ENCODE results near the gene PTPN13. TPM values are rescaled to one million over a fixed set of nuclear protein-coding genes. Genes with fewer than 3 reads are reported as not detected.

PTPN13 gene
- total RNA-seq, 2 donors from 2014 or later: 6.2 to 12.1 TPM

DNA sequence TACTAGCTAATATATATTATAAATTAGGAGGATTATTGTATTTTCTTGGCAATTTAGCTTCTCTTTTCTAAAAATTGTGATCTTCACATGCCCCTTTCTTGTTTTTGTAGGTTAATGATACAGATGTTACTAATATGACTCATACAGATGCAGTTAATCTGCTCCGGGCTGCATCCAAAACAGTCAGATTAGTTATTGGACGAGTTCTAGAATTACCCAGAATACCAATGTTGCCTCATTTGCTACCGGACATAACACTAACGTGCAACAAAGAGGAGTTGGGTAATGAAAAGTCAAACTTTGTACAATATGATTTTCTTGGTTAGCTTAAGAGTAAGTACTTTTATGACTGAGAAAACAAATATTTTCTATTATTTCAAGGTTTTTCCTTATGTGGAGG is 180.9 kb downstream of the PTPN13 start:
- Histone ChIP-seq H3K9me3 (no peaks in the 10 kb centered on the region), H3K4me3 (no peak overlapping the region), H3K36me3 (peaks cover 3% of the 10 kb centered on the region), H3K4me1 (no peaks in the 10 kb centered on the region), H3K27ac (no peak overlapping the region), H3K27me3 (no peaks in the 10 kb centered on the region)
- TF ChIP-seq, protein P1, sequence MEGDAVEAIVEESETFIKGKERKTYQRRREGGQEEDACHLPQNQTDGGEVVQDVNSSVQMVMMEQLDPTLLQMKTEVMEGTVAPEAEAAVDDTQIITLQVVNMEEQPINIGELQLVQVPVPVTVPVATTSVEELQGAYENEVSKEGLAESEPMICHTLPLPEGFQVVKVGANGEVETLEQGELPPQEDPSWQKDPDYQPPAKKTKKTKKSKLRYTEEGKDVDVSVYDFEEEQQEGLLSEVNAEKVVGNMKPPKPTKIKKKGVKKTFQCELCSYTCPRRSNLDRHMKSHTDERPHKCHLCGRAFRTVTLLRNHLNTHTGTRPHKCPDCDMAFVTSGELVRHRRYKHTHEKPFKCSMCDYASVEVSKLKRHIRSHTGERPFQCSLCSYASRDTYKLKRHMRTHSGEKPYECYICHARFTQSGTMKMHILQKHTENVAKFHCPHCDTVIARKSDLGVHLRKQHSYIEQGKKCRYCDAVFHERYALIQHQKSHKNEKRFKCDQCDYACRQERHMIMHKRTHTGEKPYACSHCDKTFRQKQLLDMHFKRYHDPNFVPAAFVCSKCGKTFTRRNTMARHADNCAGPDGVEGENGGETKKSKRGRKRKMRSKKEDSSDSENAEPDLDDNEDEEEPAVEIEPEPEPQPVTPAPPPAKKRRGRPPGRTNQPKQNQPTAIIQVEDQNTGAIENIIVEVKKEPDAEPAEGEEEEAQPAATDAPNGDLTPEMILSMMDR (IDR thresholded peaks at IDR 0.05): no peak
- DNase-seq (ENCODE audit: low spot score): no peak

DNA sequence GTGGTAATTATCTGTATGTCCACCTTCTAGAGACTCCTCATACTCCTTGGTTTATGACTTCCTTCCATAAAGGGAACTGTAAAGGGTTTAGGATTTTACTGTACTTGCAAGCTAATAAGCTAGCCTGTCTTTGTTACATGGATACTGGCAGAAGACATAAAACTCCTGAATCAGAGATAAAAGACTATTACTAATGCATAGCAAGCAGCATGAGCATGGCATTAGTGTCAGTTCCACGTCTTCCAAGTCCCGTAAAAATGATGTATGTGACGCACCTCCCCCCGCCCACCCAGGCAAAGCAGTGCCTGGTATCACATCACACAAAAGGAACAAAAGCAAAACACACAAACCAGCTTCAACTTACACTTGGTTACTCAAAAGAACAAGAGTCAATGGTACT is 184.1 kb downstream of the PTPN13 start:
- no peak overlapping the region for H3K27ac ChIP-seq
- H3K36me3 ChIP-seq: no peaks in the 10 kb centered on the region
- TF ChIP-seq, protein P1 (IDR thresholded peaks at IDR 0.05): no peak
- no peaks in the 10 kb centered on the region for H3K9me3 ChIP-seq
- no peaks in the 10 kb centered on the region for H3K27me3 ChIP-seq
- H3K4me3 ChIP-seq: no peak overlapping the region
- H3K4me1 ChIP-seq: no peaks in the 10 kb centered on the region
- DNase-seq (ENCODE audit: low spot score): no peak

DNA sequence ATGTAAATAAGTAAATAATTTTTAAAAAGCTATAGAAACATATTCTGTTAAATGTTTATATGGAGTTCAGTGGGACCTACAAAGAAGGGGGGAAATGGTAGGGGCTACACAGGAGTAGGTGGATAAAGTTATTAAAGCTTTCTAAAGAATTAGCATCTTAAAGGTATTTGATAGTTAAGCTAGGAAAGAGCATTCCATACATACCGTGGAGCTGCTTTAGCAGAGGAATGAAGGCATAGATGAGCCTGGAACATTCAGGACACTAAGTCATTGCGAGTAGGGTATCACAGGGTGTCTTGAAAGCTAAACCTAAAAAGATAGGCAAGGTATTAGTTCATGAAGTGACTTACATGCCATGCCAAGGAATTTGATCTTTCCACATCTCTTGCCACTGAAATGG is 194.7 kb downstream of the PTPN13 start:
- Histone ChIP-seq H3K27ac (no peak overlapping the region), H3K27me3 (no peaks in the 10 kb centered on the region), H3K4me3 (no peak overlapping the region), H3K9me3 (no peaks in the 10 kb centered on the region), H3K4me1 (no peaks in the 10 kb centered on the region), H3K36me3 (no peaks in the 10 kb centered on the region)
- TF ChIP-seq, protein P1 (IDR thresholded peaks at IDR 0.05): no peak
- no peak for DNase-seq (ENCODE audit: low spot score)

DNA sequence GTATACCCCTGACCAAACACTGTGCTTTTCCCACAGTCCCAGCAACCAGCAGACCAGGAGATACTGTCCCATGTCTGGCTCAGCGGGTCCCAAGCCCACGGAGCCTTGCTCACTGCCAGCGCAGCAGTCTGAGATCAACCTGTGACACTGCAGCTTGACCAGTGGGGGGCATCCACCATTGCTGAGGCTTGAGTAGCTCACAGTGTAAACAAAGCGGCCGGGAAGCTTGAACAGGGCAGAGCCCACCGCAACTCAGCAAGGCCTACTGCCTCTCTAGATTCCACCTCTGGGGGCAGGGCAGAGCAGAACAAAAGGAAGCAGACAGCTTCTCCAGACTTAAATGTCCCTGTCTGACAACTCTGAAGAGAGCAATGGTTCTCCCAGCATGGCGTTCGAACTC is 197.0 kb downstream of the PTPN13 start:
- TF ChIP-seq, protein P1 (IDR thresholded peaks at IDR 0.05): no peak
- no peak for DNase-seq (ENCODE audit: low spot score)
- Histone ChIP-seq H3K4me1 (no peaks in the 10 kb centered on the region), H3K27me3 (no peaks in the 10 kb centered on the region), H3K36me3 (no peaks in the 10 kb centered on the region), H3K4me3 (no peak overlapping the region), H3K9me3 (no peaks in the 10 kb centered on the region), H3K27ac (no peak overlapping the region)

DNA sequence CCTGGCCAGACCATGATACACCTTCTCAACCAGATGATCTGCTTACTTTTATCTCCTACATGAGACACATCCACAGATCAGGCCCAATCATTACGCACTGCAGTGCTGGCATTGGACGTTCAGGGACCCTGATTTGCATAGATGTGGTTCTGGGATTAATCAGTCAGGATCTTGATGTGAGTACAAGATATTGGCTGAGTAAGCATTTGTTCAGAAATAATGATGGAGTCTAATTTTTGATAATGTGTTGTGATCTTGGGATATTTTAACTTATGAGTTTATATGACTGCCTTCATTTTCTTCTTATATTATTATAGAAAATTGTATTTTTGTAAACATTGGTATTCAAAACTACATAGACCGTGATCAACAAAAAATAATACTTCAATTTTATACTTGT is 215.7 kb downstream of the PTPN13 start:
- H3K4me1 ChIP-seq: no peaks in the 10 kb centered on the region
- H3K27me3 ChIP-seq: no peaks in the 10 kb centered on the region
- H3K9me3 ChIP-seq: no peaks in the 10 kb centered on the region
- no peak for DNase-seq (ENCODE audit: low spot score)
- no peak overlapping the region for H3K27ac ChIP-seq
- TF ChIP-seq, protein P1 (IDR thresholded peaks at IDR 0.05): no peak
- H3K4me3 ChIP-seq: no peak overlapping the region
- no peaks in the 10 kb centered on the region for H3K36me3 ChIP-seq

DNA sequence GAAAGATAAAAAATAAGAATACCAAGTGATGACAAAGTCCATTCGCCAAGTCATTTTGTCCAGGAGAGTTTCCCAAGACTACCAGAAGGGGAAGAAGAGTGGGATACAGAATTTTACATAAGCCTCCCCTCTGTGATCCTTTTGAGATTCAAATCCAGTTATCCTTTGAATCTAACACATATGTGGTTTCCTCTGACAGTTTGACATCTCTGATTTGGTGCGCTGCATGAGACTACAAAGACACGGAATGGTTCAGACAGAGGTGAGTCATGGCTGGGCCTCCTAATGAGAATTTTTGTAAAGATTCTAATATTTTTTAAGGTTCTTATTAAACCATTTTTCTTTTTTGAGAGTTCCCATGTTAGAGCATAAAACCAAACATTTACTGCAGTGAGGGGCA is 216.7 kb downstream of the PTPN13 start:
- Histone ChIP-seq H3K9me3 (peaks cover 0 to 8% of the 10 kb centered on the region in 2 donors), H3K36me3 (no peaks in the 10 kb centered on the region), H3K27ac (no peak overlapping the region), H3K27me3 (no peaks in the 10 kb centered on the region), H3K4me3 (no peak overlapping the region), H3K4me1 (no peaks in the 10 kb centered on the region)
- TF ChIP-seq, protein P1 (IDR thresholded peaks at IDR 0.05): no peak
- no peak for DNase-seq (ENCODE audit: low spot score)

Measured in right atrium auricular region (tissue), 2 donors.